ENCODE measurements around the gene ULK4.

- TF ChIP-seq ZFP36 (IDR thresholded peaks at IDR 0.05; ENCODE audit: low read depth, low read length, partially characterized antibody) (no peak), POLR2AphosphoS5 (IDR thresholded peaks at IDR 0.05; ENCODE audit: control insufficient read depth, insufficient read depth, low read depth, low read length) (no peak), RBM22 (IDR thresholded peaks at IDR 0.05; ENCODE audit: low read depth, low read length, poor library complexity, severe bottlenecking) (no peak), EZH2 (IDR thresholded peaks at IDR 0.05; ENCODE audit: borderline replicate concordance, low read depth, low read length) (no peak), ZNF277 (CRISPR knock-in tag; IDR thresholded peaks at IDR 0.05; ENCODE audit: borderline replicate concordance) (no peak), E2F1 (CRISPR knock-in tag; IDR thresholded peaks at IDR 0.05) (no peak)
These were observed 246.5 kb downstream of the ULK4 start for GRCh38 chr3:41715376-41715775.

Measured in K562 (cell line).